Activated naive CD8-positive, alpha-beta T cell treated with anti-CD3 and anti-CD28 coated beads, Interleukin-2, amount 50 U/mL, for 24 hours (primary cell): Measurements from ENCODE around the gene SFTPA1.
"Not testable (repeated sequence)": the region's sequence is repeated elsewhere in the genome, so short reads cannot be mapped to it uniquely, and the experiment has no call there.

Experiments
- ATAC-seq: fragments of 150-1000 bp; cut with Tn5 transposase; one replicate; pipeline ENCODE4 v1.10.0; 2021
- DNase-seq: peaks from one replicate; pipeline ENCODE4 v3.0.0; 2021
- H3K27ac Mint-ChIP-seq: one replicate; pipeline ENCODE4 v1.8.0; 2021; ENCODE audit warnings: mild to moderate bottlenecking, mixed read lengths
- H3K27me3 Mint-ChIP-seq: one replicate; pipeline ENCODE4 v1.8.0; 2021; ENCODE audit warnings: mixed read lengths
- H3K36me3 Mint-ChIP-seq: one replicate; pipeline ENCODE4 v1.8.0; 2021; ENCODE audit warnings: low read depth, mixed read lengths
- H3K4me1 Mint-ChIP-seq: one replicate; pipeline ENCODE4 v1.8.0; 2021; ENCODE audit warnings: mixed read lengths
- H3K4me3 Mint-ChIP-seq: one replicate; pipeline ENCODE4 v1.8.0; 2021; ENCODE audit warnings: mild to moderate bottlenecking, moderate library complexity, mixed read lengths
- H3K9me3 Mint-ChIP-seq: one replicate; pipeline ENCODE4 v1.8.0; 2021; ENCODE audit warnings: mixed read lengths

SFTPA1 gene

GRCh38 chr10:79629955-79630327 lies 19.2 kb downstream of the SFTPA1 start:
- ATAC-seq (no peak), DNase-seq (no peak)
- no peak overlapping the region for H3K4me3 Mint-ChIP-seq
- no peaks in the 10 kb centered on the region for H3K36me3 Mint-ChIP-seq
- H3K4me1 Mint-ChIP-seq: no peaks in the 10 kb centered on the region
- H3K27me3 Mint-ChIP-seq: peaks cover 9% of the 10 kb centered on the region
- peaks cover 6% of the 10 kb centered on the region for H3K9me3 Mint-ChIP-seq
- H3K27ac Mint-ChIP-seq: no peak overlapping the region

- H3K4me3 Mint-ChIP-seq, H3K9me3 Mint-ChIP-seq, DNase-seq, H3K27me3 Mint-ChIP-seq, H3K27ac Mint-ChIP-seq, ATAC-seq, H3K4me1 Mint-ChIP-seq, H3K36me3 Mint-ChIP-seq: not testable (repeated sequence)
Measured at GRCh38 chr10:79636654-79637199, 26.0 kb downstream of the SFTPA1 start.

GRCh38 chr10:79638318-79638717 lies 27.6 kb downstream of the SFTPA1 start:
- Mint-ChIP-seq H3K4me1 (no peaks in the 10 kb centered on the region), H3K9me3 (no peaks in the 10 kb centered on the region), H3K36me3 (no peaks in the 10 kb centered on the region), H3K27me3 (no peaks in the 10 kb centered on the region), H3K27ac (no peak overlapping the region), H3K4me3 (no peak overlapping the region)
- ATAC-seq (no peak), DNase-seq (no peak)

- not testable (repeated sequence) for H3K4me3 Mint-ChIP-seq, H3K36me3 Mint-ChIP-seq, ATAC-seq, H3K9me3 Mint-ChIP-seq, H3K27ac Mint-ChIP-seq, DNase-seq, H3K4me1 Mint-ChIP-seq, H3K27me3 Mint-ChIP-seq
Measured at GRCh38 chr10:79652695-79653094, 42.0 kb downstream of the SFTPA1 start.

GRCh38 chr10:79663287-79663686 lies 52.5 kb downstream of the SFTPA1 start:
- H3K4me1 Mint-ChIP-seq, DNase-seq, H3K9me3 Mint-ChIP-seq, H3K4me3 Mint-ChIP-seq, H3K27me3 Mint-ChIP-seq, H3K27ac Mint-ChIP-seq, H3K36me3 Mint-ChIP-seq: not testable (repeated sequence)
- peak; percentile 36 for ATAC-seq

GRCh38 chr10:79664686-79665085 lies 53.9 kb downstream of the SFTPA1 start:
- not testable (repeated sequence) for H3K27me3 Mint-ChIP-seq, H3K27ac Mint-ChIP-seq, H3K9me3 Mint-ChIP-seq, H3K4me1 Mint-ChIP-seq, H3K4me3 Mint-ChIP-seq, ATAC-seq, H3K36me3 Mint-ChIP-seq, DNase-seq
